ENCODE results near the gene NPY4R2. TPM values are rescaled to one million over a fixed set of nuclear protein-coding genes. Genes with fewer than 3 reads are reported as not detected.
"Not testable (repeated sequence)": the region's sequence is repeated elsewhere in the genome, so short reads cannot be mapped to it uniquely, and the experiment has no call there.

NPY4R2 gene
- total RNA-seq, 1 experiment from 2014 or later: not detected

DNA sequence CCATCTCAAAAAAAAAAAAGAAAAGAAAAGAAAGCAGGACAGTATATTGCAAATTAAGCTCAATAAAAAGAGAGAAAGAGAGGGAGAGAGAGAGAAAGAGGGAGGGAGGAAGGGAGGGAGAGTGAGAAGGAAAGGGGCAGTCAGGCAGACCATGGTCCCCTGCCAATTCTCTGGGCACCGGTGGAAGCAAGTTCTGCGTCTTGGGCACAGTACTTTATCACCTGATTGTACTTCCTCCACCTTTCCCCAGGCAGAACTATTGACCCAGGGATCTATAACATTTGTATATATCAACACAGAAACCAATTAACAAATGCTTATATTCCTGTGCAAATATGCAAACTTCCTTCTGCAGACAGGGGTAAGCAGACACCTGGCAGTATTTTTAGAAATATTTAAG, 22.4 kb downstream of the NPY4R2 start:
- H3K27ac Mint-ChIP-seq; H3K27me3 Mint-ChIP-seq (ENCODE audit: low read depth); H3K4me3 Mint-ChIP-seq; POLR2A ChIA-PET; H3K4me1 Mint-ChIP-seq; ATAC-seq; H3K9me3 Mint-ChIP-seq; CTCF ChIA-PET; H3K36me3 Mint-ChIP-seq; DNase-seq (ENCODE audit: low spot score): not testable (repeated sequence)

DNA sequence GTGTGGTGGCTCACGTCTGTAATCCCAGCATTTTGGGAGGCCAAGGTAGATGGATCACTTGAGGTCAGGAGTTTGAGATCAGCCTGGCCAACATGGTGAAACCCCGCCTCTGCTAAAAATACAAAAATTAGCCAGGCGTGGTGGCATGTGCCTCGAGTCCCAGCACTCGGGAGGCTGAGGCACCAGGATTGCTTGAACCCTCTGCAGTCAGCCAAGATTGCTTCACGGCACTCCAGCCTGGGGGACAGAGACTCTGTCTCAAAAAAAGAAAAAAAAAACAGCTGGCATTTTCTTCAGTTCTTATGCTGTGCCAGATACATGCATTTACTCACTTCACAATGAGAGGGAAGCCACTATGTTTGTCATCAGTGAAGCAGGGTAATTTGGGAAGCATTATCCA, 22.9 kb downstream of the NPY4R2 start:
- CTCF ChIA-PET; DNase-seq (ENCODE audit: low spot score); H3K36me3 Mint-ChIP-seq; ATAC-seq; H3K4me1 Mint-ChIP-seq; POLR2A ChIA-PET; H3K4me3 Mint-ChIP-seq; H3K27me3 Mint-ChIP-seq (ENCODE audit: low read depth); H3K27ac Mint-ChIP-seq; H3K9me3 Mint-ChIP-seq: not testable (repeated sequence)

GRCh38 chr10:47942351-47943019, 24.0 kb downstream of the NPY4R2 start:
- H3K27ac Mint-ChIP-seq: not testable (repeated sequence)

DNA sequence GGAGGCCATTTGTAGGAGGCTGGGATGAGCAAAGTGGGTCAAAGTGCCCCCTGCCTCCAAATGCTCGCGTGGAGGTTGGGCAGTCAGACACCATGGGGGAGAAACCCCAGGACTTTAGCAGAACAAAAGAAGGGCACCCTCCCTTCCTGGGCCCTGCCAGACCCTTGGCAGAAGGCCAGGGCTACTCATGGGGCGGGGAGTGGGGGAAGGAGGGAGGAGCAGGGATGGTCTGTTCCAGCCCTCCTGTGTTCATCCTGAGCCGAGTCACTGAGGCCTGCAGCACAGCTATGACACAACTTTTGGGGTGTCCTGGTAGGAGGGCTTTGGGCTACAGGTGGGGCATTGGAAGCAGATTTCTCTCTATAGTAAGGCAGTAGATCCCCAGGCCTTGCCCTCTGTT, 24.9 kb downstream of the NPY4R2 start:
- POLR2A ChIA-PET; CTCF ChIA-PET; H3K4me1 Mint-ChIP-seq; H3K27me3 Mint-ChIP-seq (ENCODE audit: low read depth); H3K9me3 Mint-ChIP-seq; H3K4me3 Mint-ChIP-seq; H3K27ac Mint-ChIP-seq; DNase-seq (ENCODE audit: low spot score); H3K36me3 Mint-ChIP-seq; ATAC-seq: not testable (repeated sequence)

More at GRCh38 chr10:47942351-47943019, 24.0 kb downstream of the NPY4R2 start:
- CTCF ChIA-PET; H3K27me3 Mint-ChIP-seq (ENCODE audit: low read depth); H3K9me3 Mint-ChIP-seq; ATAC-seq; H3K4me1 Mint-ChIP-seq; POLR2A ChIA-PET; DNase-seq (ENCODE audit: low spot score); H3K36me3 Mint-ChIP-seq; H3K4me3 Mint-ChIP-seq: not testable (repeated sequence)

DNA sequence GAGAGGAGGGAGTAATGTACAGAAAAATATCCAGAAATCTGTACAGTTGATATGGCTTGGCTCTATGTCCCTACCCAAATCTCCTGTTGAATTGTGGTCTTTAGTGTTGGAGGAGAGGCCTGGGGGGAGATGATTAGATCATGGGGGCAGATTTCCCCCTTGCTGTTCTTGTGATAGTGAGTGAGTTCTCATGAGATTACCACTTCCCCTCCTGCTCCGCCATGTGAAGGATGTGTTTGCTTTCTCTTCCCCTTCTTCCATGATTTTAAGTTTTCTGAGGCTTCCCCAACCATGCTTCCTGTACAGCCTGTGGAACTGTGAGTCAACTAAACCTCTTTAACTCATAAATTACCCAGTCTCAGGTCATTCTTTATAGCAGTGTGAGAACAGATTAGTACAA, 29.0 kb downstream of the NPY4R2 start:
- H3K36me3 Mint-ChIP-seq; H3K4me1 Mint-ChIP-seq; H3K4me3 Mint-ChIP-seq; H3K27ac Mint-ChIP-seq; DNase-seq (ENCODE audit: low spot score); CTCF ChIA-PET; H3K9me3 Mint-ChIP-seq; H3K27me3 Mint-ChIP-seq (ENCODE audit: low read depth); ATAC-seq; POLR2A ChIA-PET: not testable (repeated sequence)

DNA sequence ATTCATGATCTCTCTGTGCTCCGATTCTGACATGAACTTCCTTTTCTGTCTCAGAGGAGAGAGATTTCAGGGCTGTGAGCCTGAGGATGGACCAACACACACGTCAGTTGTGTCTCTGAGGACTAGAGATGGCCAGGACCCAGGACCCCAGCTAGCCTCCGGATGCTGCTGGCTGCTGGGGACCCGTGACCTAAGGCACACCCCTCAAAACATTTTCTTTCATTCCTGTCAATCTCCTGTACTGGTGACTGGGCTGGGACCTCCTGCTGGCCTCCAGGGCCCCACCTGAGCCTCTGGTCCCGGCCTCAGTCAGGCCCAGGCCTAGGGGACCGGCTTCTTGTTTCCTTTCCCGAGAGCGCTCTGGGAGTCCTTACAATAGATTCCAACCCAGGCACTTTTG, 38.7 kb downstream of the NPY4R2 start:
- H3K9me3 Mint-ChIP-seq; H3K36me3 Mint-ChIP-seq; DNase-seq (ENCODE audit: low spot score); H3K4me1 Mint-ChIP-seq; ATAC-seq; H3K27me3 Mint-ChIP-seq (ENCODE audit: low read depth); CTCF ChIA-PET; H3K27ac Mint-ChIP-seq; H3K4me3 Mint-ChIP-seq; POLR2A ChIA-PET: not testable (repeated sequence)

- H3K27me3 Mint-ChIP-seq (ENCODE audit: low read depth); CTCF ChIA-PET; ATAC-seq; H3K9me3 Mint-ChIP-seq; H3K4me1 Mint-ChIP-seq; H3K36me3 Mint-ChIP-seq; H3K4me3 Mint-ChIP-seq; DNase-seq (ENCODE audit: low spot score); H3K27ac Mint-ChIP-seq; POLR2A ChIA-PET: not testable (repeated sequence)
These were observed 41.2 kb downstream of the NPY4R2 start for GRCh38 chr10:47959677-47960076.

GRCh38 chr10:47960699-47961098, 42.2 kb downstream of the NPY4R2 start:
- DNase-seq (ENCODE audit: low spot score); CTCF ChIA-PET; H3K27ac Mint-ChIP-seq; H3K9me3 Mint-ChIP-seq; H3K27me3 Mint-ChIP-seq (ENCODE audit: low read depth); ATAC-seq; H3K4me3 Mint-ChIP-seq; POLR2A ChIA-PET; H3K36me3 Mint-ChIP-seq; H3K4me1 Mint-ChIP-seq: not testable (repeated sequence)

GRCh38 chr10:47962785-47963184, 44.3 kb downstream of the NPY4R2 start:
- CTCF ChIA-PET; H3K27ac Mint-ChIP-seq; H3K27me3 Mint-ChIP-seq (ENCODE audit: low read depth); ATAC-seq; POLR2A ChIA-PET; DNase-seq (ENCODE audit: low spot score); H3K4me3 Mint-ChIP-seq; H3K4me1 Mint-ChIP-seq; H3K36me3 Mint-ChIP-seq; H3K9me3 Mint-ChIP-seq: not testable (repeated sequence)

GRCh38 chr10:47964280-47965063, 46.0 kb downstream of the NPY4R2 start:
- CTCF ChIA-PET; H3K9me3 Mint-ChIP-seq; H3K27ac Mint-ChIP-seq; DNase-seq (ENCODE audit: low spot score); H3K36me3 Mint-ChIP-seq; POLR2A ChIA-PET; H3K27me3 Mint-ChIP-seq (ENCODE audit: low read depth); ATAC-seq; H3K4me1 Mint-ChIP-seq; H3K4me3 Mint-ChIP-seq: not testable (repeated sequence)

GRCh38 chr10:47968988-47969387, 50.5 kb downstream of the NPY4R2 start:
- H3K4me1 Mint-ChIP-seq, H3K4me3 Mint-ChIP-seq: not testable (repeated sequence)

DNA sequence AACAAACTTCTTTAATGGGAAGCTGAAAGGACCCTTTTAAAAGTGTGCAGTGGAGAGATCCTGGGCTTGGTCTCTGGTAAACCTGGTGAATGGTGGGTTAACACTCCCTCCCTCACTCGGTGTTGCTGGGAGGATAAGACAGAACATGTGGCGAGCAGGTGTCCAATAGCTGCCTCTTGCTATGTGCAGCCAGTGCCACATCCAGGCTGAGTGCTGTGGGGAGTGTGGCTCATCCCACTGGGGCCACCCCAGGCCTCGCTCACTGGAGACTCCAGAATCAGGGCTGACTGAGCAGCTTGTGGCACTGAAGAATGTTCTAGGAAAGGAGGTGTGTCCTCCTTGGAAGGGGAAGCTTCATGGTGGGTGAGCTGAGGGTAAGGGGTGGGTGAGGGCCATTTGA, 51.6 kb downstream of the NPY4R2 start:
- H3K27ac Mint-ChIP-seq; H3K9me3 Mint-ChIP-seq; H3K36me3 Mint-ChIP-seq; H3K4me3 Mint-ChIP-seq; H3K27me3 Mint-ChIP-seq (ENCODE audit: low read depth); POLR2A ChIA-PET; H3K4me1 Mint-ChIP-seq; CTCF ChIA-PET; DNase-seq (ENCODE audit: low spot score); ATAC-seq: not testable (repeated sequence)

More at GRCh38 chr10:47968988-47969387, 50.5 kb downstream of the NPY4R2 start:
- POLR2A ChIA-PET; CTCF ChIA-PET; ATAC-seq; H3K27ac Mint-ChIP-seq; H3K9me3 Mint-ChIP-seq; H3K27me3 Mint-ChIP-seq (ENCODE audit: low read depth); H3K36me3 Mint-ChIP-seq; DNase-seq (ENCODE audit: low spot score): not testable (repeated sequence)

DNA sequence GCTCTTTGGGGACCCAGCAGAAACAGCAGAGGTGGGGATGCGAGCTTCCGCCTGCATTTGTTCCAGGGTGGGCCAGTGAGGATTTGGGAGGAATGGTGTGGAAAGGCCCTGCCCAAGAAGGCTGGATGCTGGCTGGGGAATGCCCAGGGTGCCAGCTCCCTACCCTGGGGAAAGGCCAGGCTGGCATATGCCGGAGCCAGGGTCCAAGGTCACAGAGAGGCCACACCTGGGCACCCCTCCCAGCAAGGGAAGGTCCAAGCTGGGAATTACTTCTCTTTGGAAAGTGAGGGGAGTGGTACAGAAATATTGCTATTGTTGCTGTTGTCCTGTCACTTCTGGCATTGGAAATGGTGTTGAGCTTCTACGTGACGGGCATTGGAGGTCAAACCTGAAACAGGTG, 53.1 kb downstream of the NPY4R2 start:
- CTCF ChIA-PET; H3K4me1 Mint-ChIP-seq; ATAC-seq; H3K9me3 Mint-ChIP-seq; H3K27me3 Mint-ChIP-seq (ENCODE audit: low read depth); H3K36me3 Mint-ChIP-seq; DNase-seq (ENCODE audit: low spot score); H3K4me3 Mint-ChIP-seq; H3K27ac Mint-ChIP-seq; POLR2A ChIA-PET: not testable (repeated sequence)

Measured in WTC11 (cell line).